NCI-H345 treated with DMSO at 0.1 percent for 48 hours (cell line): ENCODE results near the gene COPZ2.
"Not testable (repeated sequence)": the region's sequence is repeated elsewhere in the genome, so short reads cannot be mapped to it uniquely, and the experiment has no call there.

ENCODE experiments used
- DNase-seq: peaks from one replicate; lab custom pipeline; 2025; ENCODE audit not compliant: unreplicated experiment; lab: John Stamatoyannopoulos, UW

The COPZ2 gene

DNA sequence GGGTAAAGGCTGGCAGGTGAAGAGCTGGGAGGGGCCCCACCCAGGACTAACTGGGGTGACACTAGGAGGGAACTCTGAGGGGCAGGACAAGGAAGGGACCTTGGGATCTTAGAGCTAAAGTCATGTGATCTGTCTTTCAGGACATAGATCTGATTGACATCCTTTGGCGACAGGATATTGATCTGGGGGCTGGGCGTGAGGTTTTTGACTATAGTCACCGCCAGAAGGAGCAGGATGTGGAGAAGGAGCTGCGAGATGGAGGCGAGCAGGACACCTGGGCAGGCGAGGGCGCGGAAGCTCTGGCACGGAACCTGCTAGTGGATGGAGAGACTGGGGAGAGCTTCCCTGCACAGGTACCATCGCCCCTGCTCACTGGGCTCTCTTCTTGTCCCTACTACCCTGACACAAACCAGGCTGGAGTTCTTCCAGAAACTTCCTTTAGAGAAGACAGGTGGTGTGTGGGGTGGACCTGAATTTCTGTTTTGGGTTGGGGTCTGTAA is 18.7 kb upstream of the COPZ2 start:
- DNase-seq = no peak

- DNase-seq = no peak
Observed at GRCh38 chr17:48055531-48056245, 18.1 kb upstream of the COPZ2 start.

DNA sequence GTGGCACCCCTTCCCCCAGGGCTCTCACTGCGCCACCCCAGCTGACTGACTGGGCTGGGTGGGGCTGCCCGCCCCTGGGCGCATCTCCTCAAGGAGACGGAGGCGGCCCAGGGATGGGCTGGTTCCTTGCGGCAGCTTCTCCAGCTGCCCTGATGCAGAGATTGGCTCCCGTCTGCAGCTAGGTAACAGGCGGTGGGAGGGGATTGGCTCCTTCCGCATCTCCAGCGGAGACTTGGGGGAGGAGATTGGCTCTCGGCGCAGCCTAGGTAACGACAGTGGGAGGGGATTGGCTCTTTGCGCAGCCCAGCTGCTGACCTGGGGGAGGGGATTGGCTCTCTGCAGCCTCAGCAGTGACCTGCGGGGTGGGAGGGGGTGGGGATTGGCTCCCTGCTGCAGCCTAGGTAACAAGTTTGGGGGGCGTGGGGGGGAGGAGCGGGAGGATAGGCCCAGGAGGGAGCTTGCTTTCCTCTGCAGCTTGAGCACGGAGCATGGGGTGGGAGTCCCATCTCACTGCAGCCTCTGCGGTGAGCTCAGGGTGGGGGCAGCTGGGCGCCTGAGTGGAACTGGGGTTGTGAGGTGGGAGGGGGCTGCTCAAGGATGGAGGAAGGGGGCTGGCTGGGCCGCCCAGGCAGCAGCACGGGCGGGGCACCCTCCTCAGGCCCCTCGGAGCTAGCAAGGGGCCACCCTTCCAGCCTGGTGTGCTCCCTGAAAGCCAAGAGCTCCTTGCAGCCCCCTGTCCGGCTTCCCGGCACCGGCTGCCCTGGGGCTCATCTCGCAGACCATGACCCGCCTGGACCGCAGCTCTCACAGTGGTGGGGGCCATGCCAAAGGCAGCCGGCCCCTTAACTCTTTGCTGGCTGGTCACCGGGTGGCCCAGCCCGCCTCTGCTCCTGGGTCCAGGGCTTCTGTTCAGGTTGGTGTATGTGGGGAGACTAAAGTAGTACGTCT is 16.9 kb upstream of the COPZ2 start:
- no peak for DNase-seq

DNA sequence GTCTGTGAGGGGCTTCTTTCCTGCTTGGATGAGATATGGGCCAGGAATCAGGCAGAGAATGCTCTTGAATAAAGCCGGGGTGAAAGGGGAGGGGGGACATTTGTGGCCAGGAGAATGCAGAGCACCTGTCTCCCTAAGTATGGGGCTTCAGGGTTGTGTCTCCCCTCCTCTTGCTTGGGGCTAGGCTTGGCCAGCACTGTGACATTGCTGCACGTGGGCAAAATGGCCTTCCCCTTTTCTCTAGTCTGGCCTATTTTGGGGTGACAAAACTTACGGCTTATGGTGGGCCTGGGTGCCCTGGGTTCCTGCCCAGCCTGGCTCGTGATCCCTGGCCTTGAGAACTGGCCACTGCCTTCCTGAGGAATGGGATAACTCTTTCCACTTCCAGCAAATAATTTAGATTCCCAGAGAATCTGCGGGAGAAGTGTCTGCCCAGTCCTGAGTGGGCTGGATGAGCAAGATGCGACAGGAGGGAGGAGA is 16.2 kb upstream of the COPZ2 start:
- DNase-seq = no peak

DNA sequence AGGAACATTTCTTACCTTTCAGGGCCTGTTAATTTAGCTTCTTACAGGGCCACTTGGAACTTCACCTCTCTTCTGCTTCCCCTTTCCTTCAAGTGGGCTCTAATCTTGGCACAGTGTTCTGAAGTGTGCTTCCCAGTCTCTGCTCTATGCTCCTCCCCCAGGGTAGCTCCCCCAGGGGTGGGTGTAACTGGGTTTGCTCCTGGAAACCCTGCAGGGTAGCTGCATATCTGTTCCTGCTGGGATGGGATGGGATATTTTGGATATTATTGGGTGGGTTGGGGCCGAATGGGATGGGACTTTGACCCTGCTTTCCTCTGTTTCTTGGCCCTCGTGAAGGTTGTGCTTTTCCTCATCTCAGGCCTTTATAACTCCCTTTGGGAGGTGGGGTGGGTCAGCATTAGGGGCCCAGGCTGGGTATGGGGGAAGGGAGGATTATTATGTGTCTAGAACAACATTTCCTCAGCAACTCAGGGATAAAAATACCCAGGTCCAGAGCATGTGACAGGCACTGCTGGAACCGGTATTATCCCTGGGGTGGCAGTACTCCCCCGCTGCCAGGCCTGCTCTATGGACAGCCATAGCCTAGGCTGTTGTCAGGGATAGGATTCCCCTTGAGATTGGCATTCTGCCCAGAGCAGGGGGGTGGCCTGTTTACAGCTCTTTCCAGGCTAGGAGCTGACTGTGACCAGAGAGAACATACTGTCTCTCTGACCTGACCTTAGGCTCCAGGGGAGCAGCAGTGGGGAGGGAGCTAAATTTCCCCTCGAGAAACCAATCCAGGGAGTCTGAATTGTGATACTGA is 15.6 kb upstream of the COPZ2 start:
- DNase-seq = peak; percentile 67

DNA sequence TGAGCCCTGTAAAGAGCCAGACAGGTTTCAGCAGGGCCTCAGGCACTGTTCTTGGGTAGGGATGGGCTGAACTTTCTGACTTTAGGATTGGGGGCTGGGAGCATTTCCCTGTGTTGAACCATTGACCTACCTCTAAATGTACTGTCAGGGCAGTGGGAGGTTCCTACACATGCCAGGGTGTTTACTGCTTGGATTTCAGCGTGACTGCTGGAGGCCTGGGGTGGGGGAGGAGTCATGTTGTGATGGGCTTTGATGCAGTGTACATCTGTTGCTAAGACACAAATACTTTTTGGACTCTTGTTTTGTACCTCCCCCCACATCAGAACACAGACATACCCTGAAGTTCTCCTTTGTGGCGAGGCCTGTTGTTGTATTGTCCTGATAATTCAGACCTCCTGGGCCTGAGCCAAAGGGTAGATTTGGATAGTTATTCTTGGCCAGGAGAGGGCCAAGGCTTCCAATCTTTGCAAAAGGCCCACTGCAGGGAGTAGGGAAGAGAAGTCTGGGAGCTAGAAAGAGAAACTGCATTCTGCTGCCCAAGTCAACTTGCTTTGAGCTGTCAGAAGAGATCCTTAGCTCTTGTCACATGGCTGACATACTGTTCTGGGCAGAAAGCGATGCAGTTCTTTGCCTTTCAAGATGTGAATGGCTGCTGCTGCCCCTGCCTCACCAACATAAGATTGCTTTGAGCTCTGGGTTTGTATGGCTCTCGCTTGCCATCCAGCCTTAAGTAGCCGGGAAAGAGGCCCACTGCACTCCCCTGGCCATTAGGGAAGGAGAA is 14.3 kb upstream of the COPZ2 start:
- no peak for DNase-seq

GRCh38 chr17:48051283-48051682 is 13.7 kb upstream of the COPZ2 start:
- no peak for DNase-seq

GRCh38 chr17:48048384-48049126 is 11.0 kb upstream of the COPZ2 start:
- DNase-seq = no peak

GRCh38 chr17:48047741-48048383 is 10.3 kb upstream of the COPZ2 start, which contains the start of gene NFE2L1:
Gene NFE2L1, plus strand, starts transcription at chr17:48048359. Its CDS starts 2,760 bp downstream, at chr17:48051119.
- peak; percentile 98 for DNase-seq

DNA sequence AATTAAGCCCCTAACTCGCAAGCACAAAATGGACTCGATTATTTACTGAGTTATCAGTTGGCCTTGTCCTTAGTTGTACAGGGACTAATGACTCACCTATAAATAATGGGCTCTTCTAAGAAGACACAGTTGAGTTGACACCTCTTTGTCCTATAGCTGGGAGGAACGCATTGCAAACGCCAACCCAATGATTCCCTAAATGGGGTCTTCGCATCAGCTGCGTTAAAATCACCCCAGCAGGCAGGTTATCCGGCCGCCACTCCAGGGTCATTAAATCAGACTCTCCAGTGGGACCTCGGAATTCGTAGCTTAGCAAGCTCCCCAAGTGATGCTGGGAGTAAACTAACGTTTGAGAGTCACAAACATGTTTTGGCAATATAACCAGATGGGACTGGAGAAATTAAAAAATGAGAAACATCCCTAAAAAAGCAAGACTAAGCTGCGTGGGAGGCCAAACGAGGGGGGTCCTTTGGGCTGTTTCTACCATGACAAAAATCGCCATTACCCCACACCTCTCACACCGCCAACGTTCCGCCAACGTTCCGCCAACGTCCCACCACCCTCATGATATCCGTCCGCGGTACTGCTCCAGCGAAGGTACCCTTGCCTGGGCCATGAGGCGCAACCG is 9.6 kb upstream of the COPZ2 start:
- no peak for DNase-seq

- no peak for DNase-seq
Observed at GRCh38 chr17:48046296-48046695, 8.7 kb upstream of the COPZ2 start.

DNA sequence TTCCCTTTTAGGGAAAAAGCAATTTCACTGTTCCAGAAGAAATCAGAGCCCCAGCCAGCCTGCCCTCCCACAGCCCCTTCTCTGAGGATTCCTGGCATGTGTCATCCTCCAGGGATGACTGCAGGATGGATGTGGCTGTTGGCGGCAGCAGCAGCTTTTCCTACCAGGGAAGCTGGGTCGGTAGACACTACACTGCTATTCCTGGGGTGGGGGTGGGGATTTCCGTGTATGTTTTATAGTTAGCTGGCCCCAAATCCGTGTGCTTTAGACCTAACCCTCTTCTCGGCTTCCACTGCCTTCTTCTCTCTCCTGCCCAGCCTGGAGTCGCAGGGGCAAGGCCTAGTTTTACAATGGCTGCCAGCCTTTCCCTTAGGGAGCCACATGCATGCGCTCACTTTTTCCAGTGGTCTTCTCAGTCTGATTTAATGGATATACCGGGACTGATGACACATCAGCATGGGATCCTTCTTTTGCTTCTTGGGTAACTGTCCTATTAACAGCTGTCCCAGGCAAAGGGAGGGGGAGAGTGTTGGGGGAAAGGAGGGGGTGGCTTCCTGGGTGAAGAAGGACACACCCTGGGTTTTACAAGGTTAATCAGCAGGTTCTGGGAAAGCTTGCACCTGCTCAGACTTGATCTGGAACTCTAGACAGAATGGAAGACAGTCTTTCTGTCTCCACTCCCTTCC is 7.9 kb upstream of the COPZ2 start:
- no peak for DNase-seq

DNA sequence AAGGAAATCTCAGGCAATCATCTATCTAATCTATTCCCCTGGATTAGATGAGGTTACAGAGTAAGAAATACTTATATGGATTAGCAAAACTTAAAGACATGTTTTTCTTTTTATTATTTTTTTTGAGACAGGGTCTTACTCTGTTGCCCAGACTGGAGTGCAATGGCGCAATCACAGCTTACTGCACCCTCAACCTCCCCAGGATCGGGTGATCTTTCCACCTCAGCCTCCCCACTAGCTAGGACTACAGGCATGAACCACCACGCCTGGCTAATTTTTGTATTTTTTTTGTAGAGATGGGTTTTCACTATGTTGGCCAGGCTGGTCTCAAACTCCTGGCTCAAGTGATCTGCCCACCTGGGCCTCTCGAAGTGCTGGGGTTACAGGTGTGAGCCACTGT is 7.3 kb upstream of the COPZ2 start:
- no peak for DNase-seq

DNA sequence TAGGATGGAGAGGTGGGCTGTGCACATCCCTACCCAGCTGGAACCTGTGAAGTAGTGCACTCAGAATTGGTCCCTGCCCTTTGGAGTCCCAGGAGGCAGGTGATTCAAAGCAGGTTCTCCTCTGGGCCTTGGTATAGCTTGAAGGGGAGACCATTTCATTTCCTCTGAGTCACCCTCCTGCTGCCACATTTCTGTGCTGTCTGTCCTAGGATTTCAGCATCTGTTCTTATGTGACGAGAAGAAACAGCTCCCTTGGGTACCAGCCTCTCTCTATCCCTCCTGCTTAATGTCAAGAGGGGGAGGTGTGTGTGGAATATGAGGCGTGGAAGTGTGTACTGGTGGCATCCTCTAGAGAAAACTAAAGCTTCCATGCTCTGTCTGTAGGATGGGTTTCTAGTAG is 5.6 kb upstream of the COPZ2 start:
- no peak for DNase-seq

DNA sequence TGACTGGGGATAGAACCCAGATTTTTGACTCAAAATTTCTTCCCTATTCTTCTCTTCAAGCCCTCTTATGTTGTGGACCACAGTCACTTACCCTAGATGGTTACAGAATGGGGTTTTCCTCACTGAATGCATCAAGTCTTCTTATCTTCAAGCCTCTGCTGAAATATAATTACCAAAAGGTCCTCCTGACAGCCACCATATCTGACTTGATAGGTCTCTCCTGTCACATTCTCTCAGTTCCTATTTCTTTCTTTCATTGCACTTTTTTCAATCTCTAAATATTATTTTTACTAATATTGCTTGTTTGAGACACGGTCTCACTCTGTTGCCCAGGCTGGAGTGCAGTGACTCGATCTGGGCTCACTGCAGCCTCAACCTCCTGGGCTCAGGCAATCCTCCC is 1.1 kb upstream of the COPZ2 start:
- no peak for DNase-seq

DNA sequence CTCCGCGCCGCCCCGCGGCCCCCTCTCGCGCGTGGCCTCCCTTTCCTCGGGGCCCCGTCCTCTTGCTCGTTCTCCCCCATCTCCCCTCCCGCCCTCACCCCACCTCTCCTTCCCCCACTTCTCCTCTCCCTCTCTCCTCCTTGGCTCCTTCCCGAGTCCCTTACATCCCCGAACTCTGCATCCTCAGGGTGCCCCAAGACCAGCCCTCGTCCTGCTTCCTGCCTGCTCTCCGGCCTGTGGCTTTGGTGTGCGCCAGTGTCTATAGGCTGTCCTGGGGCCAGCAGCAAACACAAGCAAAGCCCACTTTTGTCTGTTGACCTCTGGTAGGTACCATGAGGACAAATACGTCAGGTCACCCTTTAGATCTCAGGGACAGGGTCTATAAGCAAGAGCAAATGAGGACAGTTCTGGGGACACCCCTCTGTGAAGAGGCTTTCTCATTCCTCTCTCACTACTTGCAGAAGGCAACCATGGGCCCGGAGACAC is 284 bp upstream of the COPZ2 start:
- DNase-seq = no peak

DNA sequence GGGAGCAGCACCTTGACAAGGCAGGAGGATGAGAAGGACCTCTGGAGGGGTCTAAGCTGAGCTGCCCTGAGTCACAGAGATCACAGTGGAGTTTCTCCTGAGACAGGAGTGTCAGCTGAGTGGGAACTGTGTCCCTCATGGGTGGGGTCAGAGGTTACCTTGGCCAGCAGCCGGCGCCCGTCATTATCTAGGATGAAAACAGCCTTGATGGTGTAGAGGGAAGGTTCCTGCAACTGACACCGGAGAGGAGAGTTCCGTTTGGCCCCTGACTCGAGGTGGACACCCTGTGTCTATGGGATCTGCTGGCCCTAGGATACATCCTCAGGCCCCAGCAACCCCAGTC is 933 bp downstream of the COPZ2 start:
- no peak for DNase-seq

GRCh38 chr17:48034734-48035133 is 2.9 kb downstream of the COPZ2 start:
- not testable (repeated sequence) for DNase-seq
